ENCODE results near the gene PGC. TPM values are rescaled to one million over a fixed set of nuclear protein-coding genes. Genes with fewer than 3 reads are reported as not detected.
"Not testable (repeated sequence)": the region's sequence is repeated elsewhere in the genome, so short reads cannot be mapped to it uniquely, and the experiment has no call there.

Gene PGC
- total RNA-seq, 4 donors from 2014 or later, result 0.42 TPM; not detected in 3

DNA sequence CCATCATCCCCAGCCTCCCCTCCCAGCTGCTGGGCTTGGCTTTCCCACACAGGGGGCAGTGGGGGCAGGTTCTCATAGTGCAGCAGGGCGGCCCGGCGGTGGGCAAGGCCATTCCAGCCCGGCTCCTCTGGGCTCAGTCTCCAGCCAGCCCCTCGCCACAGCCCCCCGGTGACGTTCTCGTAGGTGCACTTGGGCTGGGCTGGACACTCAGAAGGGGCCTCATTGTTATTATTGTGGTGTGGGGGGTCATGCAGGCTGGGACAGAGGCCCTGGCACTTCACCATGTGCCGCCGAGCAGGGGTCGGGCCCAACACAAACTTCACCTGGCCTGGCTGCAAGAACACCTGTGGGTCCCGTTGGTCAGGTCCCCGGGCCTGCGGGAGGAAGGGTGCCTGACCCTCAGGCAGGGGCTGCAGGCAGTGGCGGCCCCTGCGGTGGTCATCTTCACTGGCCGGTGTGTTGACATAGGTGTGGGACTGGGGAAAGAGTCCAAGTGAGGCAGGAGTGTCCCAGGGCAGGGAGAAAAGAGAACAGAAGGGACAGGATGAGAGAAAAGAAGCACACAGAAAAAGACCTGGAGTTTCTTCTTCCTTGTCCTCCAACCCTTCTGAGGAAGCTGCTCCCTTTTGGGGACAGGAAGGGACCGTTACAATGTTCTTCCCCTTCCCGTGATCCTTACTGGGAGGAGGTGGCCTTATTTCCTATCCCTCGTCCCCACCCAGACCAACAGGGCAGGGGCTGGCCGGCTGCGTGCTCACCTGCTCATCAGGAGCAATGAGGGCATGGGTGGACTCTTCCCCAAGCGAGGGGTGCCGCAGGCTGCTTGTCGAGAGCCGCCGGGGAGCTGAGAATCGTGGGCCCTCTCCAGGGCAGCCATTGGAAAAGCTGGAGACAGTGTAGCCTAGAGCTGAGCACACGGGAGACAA lies 24.1 kb upstream of the PGC start:
- intact Hi-C loops (cut with DNase I; ENCODE audit: low total_unique reads), result no loop called here
- H3K4me3 ChIP-seq (ENCODE audit: low read depth, poor library complexity, severe bottlenecking), result no peak overlapping the region
- no peak for DNase-seq (ENCODE audit: low spot score in 2 of 2)
- TF ChIP-seq, protein P1, sequence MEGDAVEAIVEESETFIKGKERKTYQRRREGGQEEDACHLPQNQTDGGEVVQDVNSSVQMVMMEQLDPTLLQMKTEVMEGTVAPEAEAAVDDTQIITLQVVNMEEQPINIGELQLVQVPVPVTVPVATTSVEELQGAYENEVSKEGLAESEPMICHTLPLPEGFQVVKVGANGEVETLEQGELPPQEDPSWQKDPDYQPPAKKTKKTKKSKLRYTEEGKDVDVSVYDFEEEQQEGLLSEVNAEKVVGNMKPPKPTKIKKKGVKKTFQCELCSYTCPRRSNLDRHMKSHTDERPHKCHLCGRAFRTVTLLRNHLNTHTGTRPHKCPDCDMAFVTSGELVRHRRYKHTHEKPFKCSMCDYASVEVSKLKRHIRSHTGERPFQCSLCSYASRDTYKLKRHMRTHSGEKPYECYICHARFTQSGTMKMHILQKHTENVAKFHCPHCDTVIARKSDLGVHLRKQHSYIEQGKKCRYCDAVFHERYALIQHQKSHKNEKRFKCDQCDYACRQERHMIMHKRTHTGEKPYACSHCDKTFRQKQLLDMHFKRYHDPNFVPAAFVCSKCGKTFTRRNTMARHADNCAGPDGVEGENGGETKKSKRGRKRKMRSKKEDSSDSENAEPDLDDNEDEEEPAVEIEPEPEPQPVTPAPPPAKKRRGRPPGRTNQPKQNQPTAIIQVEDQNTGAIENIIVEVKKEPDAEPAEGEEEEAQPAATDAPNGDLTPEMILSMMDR (IDR thresholded peaks at IDR 0.05), result no peak
- no peak for TF ChIP-seq POLR2A (IDR thresholded peaks at IDR 0.05)
- 88 to 94% methylated on average over 26 of the region's 29 CpGs for WGBS, 2 donors

DNA sequence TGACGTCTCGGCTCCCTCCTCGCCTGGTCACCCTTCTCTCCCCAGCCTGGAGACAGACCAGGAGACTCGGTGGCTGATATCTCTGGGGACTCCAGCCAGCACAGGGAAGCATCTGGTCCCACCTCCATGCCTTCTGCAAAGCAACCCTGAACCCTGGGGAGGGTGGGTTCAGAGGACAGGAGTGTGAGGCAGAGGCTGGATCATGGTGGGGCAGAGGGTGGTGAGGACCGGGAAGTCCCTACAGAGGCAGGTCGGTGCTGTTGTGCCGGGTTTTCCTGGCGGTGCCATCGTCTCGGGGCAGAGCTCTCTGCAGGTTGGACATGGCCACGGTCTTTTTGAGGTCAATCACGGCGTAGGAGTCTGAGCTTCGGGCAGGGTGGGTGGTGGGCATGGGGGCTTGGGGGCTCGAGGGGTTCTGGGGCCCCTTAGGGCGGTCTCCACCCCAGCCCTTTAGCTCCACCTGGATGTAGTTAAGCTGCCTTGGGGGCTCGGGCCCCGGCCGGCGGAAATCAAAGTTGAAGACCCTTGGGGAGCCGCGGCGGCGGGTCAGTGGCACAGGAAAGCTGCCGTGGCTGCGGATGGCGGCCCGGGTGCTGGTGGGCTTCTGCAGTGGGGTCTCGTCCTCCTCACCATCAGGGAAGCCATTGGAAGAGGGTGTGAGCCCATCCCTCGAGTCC lies 23.3 kb upstream of the PGC start:
- no peak overlapping the region for H3K4me3 ChIP-seq (ENCODE audit: low read depth, poor library complexity, severe bottlenecking)
- TF ChIP-seq, protein P1 (IDR thresholded peaks at IDR 0.05), result no peak
- TF ChIP-seq POLR2A (IDR thresholded peaks at IDR 0.05), result no peak
- 90 to 94% methylated on average over 15 to 28 of the region's 30 CpGs for WGBS, 2 donors
- intact Hi-C loops (cut with DNase I; ENCODE audit: low total_unique reads), result no loop called here
- no peak for DNase-seq (ENCODE audit: low spot score in 2 of 2)

DNA sequence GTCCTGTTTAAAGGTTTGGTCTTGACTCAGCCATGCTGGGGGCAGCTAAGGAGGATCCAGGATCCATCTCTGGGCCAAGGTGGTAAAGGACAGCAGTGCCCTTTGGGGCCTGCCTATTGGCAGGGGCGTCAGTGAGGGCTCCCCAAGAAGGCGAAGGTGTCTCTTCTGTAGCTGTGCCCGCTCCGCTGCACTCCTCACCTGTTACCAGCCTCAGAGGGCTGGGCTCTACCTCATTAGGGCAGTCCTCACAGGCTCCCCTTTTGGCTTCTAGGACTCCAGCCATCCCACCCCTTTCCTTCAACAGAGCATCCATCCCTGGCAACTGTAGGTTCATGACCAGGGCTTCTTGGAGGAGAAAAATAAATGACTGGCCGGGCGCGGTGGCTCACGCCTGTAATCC lies 22.2 kb upstream of the PGC start:
- TF ChIP-seq, protein P1 (IDR thresholded peaks at IDR 0.05), result no peak
- TF ChIP-seq POLR2A (IDR thresholded peaks at IDR 0.05), result no peak
- WGBS, 2 donors, result 97 to 98% methylated on average over 8 of the region's 8 CpGs
- no peak for DNase-seq (ENCODE audit: low spot score in 2 of 2)
- H3K4me3 ChIP-seq (ENCODE audit: low read depth, poor library complexity, severe bottlenecking), result no peak overlapping the region
- intact Hi-C loops (cut with DNase I; ENCODE audit: low total_unique reads), result no loop called here

DNA sequence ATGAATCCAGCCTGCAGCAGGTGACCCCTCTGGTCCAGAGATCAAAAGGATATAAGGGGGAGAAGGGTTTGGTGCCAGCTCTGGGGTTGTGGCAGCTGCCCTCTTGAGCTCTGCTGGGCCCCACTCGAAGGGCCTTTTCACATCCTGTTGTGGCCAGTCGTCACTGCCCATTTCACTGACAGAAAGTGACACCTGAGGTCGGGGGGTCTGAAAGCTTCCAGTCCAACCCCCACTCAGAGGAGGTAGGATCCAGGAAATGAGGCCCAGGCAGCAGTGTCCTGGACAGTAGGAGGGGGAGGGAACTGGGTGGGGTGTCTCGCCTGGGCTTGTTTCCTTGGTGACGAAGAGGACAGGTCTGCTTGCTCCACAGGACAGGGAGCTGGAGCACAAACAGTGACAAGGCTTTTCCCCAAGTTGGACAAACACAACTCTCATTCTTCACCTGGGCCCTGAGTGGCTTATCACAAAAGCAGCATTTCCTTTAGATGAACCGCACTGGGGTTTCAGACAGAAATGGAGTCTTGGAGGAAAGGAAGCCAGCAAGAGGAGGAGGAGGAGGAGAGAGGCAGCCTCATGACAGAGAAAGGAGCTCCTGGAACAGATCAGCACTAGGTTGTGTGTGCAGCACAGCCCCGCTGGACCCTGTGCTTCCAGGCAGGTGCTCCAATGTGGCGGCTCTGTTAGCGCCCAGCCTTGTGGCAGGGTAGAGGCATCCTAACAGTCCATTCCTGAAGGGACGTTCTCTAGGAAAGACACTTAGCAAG lies 21.5 kb upstream of the PGC start:
- intact Hi-C loops (cut with DNase I; ENCODE audit: low total_unique reads), result no loop called here
- TF ChIP-seq, protein P1 (IDR thresholded peaks at IDR 0.05), result no peak
- TF ChIP-seq POLR2A (IDR thresholded peaks at IDR 0.05), result no peak
- no peak overlapping the region for H3K4me3 ChIP-seq (ENCODE audit: low read depth, poor library complexity, severe bottlenecking)
- 76 to 83% methylated on average over 10 of the region's 10 CpGs for WGBS, 2 donors
- no peak for DNase-seq (ENCODE audit: low spot score in 2 of 2)

DNA sequence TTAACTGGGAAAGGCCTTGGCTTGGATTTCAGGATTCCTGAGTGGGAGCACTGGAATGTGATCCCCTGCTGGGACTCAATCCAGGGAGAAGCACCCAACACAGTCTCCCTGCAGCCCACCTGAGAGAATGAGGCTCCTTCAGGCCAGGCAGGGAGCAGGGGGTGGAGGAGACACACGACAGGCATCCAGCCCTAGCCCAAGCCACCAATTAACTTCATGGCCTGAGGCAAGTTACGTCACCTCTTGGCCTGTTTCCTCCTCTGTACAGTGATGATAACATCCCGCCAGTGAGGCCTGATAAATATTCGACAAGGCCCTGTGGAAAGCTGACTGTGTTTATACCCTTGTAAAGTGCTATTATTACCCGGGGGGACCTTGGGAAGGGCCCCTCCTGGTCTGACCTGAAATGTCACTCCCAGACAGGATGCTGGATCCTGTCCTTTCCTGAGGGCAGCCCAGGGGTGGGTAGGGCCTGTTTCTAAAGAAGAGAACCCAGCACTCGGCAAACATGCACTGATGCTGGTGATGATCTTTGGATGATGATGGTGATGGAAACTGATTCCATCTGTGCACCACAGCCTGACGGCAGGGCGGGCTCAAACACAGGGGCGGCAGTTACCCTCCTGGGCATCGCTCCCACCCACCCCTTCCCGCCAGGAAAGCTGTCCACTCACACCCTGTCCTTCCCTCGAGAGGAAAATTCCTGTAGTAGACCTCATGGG lies 20.1 kb upstream of the PGC start:
- 46 to 50% methylated on average over 12 of the region's 12 CpGs for WGBS, 2 donors
- TF ChIP-seq, protein P1 (IDR thresholded peaks at IDR 0.05), result no peak
- no peak for TF ChIP-seq POLR2A (IDR thresholded peaks at IDR 0.05)
- intact Hi-C loops (cut with DNase I; ENCODE audit: low total_unique reads), result no loop called here
- peak; percentile 63 to 91 for DNase-seq (ENCODE audit: low spot score in 2 of 2)
- H3K4me3 ChIP-seq (ENCODE audit: low read depth, poor library complexity, severe bottlenecking), result no peak overlapping the region

DNA sequence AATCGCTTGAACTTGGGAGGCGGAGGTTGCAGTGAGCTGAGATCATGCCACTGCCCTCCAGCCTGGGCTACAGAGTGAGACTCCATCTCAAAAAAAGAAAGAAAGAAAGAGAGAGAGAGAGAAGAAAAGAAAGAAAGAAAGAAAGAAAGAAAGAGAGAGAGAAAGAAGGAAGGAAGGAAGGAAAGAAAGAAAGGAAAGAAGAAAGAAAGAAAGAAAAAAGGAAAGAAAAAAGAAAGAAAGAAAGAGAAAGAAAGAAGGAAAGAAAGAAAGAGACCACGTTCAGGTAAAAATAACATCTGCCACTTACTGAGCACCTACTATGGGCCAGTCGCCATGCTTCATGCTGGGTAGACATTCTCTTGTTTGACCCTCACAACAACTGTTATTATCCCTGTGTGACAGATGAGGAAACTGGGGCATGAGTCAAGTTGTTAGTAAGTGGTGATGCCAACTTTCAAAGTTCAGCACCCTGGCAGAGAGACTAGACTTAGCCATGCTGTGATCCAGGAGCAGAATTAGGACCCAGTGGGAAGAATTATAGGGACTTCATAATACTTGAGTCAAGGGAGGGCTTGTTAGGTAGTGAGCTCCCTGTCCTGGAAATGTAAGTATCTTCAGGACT lies 19.0 kb upstream of the PGC start:
- H3K4me3 ChIP-seq (ENCODE audit: low read depth, poor library complexity, severe bottlenecking); DNase-seq (ENCODE audit: low spot score in 2 of 2); intact Hi-C loops (cut with DNase I; ENCODE audit: low total_unique reads): not testable (repeated sequence)
- WGBS, 2 donors, result 93 to 95% methylated on average over 4 of the region's 4 CpGs
